NCI-H82 treated with DMSO at 0.1 percent for 48 hours (cell line): ENCODE results near the gene TCEA3.

Experiments
- DNase-seq: peaks from one replicate; lab custom pipeline; 2025; ENCODE audit not compliant: unreplicated experiment; lab: John Stamatoyannopoulos, UW

TCEA3 gene

GRCh38 chr1:23446661-23447310 is 22.2 kb upstream of the TCEA3 start:
- no peak for DNase-seq

GRCh38 chr1:23444596-23445390 is 20.2 kb upstream of the TCEA3 start:
- peak; percentile 26 for DNase-seq

DNA sequence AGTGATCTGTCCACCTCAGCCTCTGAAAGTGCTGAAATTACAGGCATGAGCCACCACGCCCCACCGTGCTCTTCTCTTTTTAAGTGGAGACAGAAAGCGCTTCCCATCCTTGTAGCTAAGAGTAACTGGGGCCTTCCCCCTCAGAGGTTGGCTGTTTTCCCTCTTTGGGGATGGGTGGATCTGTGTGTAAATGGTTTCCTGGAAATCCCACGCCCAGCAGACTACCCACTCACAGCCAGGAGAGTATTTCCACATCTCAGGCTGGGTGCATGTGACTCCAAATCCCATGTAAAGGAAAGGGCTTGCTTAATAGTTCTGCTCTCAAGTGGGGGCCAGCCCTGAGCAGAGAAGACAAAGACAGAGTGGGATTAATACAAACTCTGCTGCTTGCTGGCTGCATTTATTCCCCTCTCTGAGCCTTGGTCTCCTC is 19.6 kb upstream of the TCEA3 start:
- no peak for DNase-seq

DNA sequence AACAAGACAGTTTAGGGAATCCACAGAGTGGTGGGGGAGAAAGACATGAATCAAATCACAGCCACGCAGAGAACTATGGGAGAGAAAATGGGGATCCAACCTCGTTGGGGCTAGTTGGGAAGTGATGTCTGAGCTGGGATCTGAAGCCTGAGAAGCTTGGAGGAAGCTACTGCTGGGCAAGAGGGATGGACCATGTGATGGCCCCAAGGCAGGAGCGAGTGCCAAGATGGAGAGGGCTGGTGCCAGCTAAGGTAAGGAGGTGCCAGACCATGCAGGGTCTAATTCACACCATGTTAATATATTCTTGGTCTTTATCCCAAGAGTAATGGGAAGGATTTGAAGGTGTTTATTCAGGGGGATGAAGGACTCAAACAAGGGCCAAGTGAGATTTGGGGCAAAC is 18.2 kb upstream of the TCEA3 start:
- no peak for DNase-seq

- no peak for DNase-seq
Measured at GRCh38 chr1:23441446-23442148, 17.0 kb upstream of the TCEA3 start.

DNA sequence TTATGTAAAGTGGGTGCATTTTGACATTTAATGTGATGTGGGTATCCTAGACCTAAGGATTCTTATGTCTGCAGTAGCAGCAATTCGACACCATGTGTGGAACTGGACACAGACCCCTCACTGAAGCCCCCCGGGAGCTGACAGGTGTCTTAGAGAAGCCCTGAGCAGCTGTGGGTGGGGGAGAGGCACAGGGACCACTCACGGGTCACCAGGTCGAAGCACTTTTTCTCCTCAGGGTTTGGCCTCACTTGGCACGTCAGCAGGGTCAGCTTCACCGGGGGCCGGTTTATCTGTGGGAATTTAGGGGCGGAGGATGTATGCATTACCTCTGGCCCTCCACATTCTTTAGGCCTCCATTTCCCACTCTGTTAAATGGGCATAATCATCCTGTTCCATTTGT is 14.0 kb upstream of the TCEA3 start:
- no peak for DNase-seq

DNA sequence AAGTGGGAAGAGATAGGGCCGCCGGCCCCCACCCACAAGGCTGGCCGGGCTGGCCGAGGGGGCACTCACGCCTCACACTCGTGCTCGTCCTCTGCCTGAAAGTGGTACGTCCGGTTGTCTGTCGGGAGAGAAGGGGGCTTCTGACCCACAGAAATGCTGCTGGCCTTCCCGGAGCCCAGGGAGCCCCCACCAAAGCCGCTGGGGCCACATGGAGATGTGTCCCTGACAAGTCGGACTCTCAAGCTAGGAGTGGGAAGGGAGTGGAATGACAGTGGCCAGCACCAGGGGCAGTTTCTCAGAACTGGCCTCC is 12.8 kb upstream of the TCEA3 start:
- no peak for DNase-seq

DNA sequence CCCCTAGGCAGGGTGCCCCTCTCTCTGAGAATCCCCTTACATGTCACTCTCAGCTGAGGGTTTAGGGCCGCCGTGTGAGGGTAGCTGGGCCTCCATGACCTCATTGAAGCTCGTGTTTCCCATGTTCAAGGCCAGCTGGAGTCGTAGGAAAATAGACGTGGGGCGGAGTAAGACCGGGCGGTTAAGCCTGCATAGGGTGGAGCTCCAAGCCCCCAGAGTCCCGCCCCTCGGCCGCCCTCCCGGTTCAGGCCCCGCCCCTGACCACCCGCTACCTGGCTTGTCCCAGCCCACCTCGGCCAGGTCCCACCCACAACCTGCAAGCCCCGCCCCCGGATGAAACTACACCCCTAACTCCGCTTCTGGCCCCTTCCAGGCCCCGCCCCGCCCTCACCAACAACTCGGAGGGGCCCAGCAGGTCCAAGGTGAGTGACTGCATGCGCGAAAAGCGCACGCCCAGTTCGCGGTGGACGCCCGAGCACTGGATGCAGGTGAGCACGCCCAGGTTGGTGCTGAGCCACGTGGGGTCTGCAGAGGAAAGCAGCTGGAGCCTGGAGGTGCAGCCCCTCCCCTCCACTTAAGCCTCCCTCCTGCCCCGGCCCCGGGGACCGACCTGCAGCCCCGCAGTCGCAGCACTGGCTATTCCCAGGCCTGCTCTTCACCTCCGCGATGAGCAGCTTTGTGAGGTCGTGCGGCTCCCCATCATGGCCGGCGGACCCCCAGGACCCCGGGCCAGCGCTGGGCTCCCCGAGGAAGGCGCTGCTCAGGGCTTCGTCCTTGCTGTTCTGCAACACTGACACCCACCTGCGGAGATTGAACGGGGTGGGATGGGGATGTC is 12.2 kb upstream of the TCEA3 start:
- no peak for DNase-seq

- DNase-seq: no peak
Measured at GRCh38 chr1:23434260-23434775, 9.8 kb upstream of the TCEA3 start.

- DNase-seq: no peak
Measured at GRCh38 chr1:23433122-23433521, 8.6 kb upstream of the TCEA3 start.

DNA sequence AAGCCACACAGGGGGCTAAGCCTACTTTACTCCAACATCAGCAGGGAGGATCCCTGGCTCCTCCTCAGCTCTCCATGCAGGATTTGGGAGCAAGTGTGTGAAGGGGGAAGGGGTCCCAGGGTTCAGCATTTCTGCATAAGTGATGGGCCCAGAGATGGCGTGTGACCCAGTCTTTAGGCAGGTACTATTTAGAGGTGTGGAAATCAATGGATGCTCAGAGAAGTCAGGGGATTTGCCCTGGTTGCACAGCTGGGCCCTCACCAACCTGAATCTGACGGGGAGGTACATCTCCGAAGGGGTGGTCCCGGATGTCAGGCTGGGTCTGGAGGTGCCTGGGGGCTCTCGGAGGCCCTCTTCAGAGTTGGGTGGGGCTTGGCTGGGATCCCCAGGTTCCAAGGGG is 6.9 kb upstream of the TCEA3 start:
- no peak for DNase-seq

DNA sequence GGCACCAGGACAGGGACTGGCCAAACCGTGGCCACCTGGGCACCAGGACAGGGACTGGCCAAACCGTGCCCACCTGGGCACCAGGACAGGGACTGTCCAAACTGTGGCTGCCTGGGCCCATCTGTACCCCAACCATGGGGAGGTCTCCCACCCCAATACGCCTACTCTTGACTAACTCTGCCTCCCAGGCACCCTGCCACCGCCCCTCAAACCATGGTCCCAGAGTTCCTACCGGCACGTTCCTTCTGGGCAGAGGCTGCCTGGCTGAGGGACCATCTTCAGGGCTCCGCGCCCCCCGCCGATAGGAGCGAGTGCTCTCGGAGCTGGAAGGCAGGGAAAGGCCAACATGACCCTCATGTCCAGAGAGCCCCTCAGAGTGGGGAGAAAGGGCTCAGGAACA is 6.3 kb upstream of the TCEA3 start:
- no peak for DNase-seq

DNA sequence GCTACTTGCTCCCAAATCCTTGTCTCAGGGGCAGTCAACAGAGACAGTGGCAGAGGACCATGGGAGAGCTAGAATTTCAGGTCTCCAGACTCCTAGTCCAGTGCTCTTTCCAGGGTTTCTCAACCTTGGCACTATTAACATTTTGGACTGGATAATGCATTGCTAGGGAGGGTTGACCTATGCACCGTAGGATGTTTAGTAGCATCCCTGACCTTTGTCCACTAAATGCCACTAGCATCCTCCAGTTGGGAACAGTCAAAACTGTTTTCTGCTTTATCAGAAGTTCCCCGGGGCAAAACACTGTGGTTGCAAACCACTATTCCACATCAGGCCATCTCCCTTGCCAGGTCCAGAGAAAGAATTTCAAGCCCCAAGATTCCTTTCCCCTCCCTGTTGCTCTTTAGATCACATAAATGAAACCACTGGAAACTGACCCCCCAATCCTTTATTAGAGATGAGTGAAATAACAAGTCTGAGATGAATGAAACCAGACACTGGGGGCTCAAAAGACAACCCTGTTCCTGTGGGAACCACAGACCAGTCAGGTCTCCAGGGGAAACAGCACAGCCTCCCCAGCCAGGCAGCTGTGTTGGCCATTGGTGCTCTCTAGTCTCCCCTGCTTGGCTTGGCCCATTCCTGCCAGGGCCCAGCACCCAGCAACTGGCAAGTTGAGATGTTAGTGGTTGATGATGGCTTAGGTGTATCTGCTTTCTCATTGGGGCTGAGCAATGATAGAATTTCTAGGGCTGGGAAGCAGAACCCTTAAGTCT is 3.8 kb upstream of the TCEA3 start:
- DNase-seq: no peak

- no peak for DNase-seq
Measured at GRCh38 chr1:23427550-23427949, 3.0 kb upstream of the TCEA3 start.

DNA sequence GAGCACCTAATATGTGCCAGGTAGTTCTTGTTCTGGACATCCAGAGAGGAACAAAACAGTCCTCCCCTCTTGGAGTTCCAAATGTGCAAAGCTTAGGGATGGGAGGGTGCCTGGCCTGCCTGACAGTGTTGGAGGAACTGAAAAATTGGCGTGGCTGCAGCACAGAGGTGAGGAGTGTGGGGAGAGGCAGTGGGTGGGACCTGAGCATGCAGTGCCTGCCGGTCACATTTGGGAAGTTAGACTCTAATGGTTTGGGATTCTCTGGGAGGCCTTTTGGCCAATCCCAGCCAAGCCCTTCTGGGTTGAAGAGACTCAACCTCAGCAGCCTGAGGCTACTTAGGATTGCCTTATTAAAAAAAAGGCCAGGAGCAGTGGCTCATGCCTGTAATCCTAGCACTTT is 2.3 kb upstream of the TCEA3 start:
- no peak for DNase-seq

- no peak for DNase-seq
Measured at GRCh38 chr1:23425193-23425494, 596 bp upstream of the TCEA3 start.

DNA sequence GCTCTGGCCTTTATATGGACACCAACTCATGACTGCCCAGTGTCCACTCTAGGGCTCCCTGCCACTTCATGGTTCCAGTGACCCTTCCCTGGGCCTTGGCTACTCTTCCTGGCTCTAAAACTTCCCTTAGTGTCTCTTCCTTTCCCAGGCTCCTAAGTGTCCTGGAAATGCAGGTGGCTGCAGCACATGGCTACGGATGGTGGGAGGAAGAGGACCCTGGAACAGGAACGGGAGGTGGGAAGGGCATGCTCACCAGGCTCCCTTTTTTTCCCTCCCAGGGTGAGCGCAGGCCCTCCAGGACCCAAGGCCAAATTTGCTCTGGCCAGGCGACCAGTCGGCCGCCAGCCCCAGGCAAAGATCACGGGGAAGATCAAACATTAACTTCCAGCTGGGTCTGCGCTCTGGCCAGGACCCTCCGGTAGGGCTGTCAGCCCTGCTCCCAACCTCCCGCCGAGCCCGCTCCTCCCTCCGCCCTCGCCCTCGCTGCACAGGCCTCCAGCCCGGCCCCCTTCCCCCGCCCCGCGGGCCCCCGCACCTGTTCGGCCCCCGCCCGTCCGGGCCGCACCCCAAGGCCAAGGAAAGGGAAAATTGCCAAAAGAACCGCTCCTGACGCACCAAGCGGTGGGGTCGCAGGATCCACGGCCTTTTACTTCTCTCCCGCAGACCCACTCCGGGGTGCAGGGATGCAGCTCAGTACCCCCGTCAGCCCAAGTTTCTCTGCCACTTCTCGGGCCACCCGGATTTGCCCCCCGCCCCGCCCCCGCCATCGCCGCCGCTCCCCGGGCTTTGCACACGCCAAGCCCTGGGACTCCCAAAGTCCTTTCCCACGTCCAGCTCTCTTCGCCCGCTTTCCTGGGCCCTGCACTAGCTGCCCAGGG is 894 bp downstream of the TCEA3 start:
- DNase-seq: no peak

- DNase-seq: no peak
Measured at GRCh38 chr1:23422941-23423340, 1.6 kb downstream of the TCEA3 start.

- no peak for DNase-seq
Measured at GRCh38 chr1:23422241-23422877, 2.2 kb downstream of the TCEA3 start.
